OCI-LY1 (cell line): ENCODE results near the gene SNTG2.

Source experiments
- EZH2 ChIP-seq: fragments of 200-600 bp; sonication (generic), shearing (Covaris generic); IDR thresholded peaks from 2 replicates; pipeline ENCODE4 v1.8.0; 2017; ENCODE audit warnings: borderline replicate concordance, mixed run types, mild to moderate bottlenecking, antibody characterized with exemption, low read length, moderate library complexity, mixed read lengths
- TF ChIP-seq, protein P1 (sequence below): fragments of 200-600 bp; sonication (generic), shearing (Covaris generic); IDR thresholded peaks from 2 replicates; pipeline ENCODE4 v1.5.1; 2017; ENCODE audit warnings: mild to moderate bottlenecking, antibody characterized with exemption, low read length, moderate library complexity, mixed read lengths

- TF ChIP-seq, protein P1, sequence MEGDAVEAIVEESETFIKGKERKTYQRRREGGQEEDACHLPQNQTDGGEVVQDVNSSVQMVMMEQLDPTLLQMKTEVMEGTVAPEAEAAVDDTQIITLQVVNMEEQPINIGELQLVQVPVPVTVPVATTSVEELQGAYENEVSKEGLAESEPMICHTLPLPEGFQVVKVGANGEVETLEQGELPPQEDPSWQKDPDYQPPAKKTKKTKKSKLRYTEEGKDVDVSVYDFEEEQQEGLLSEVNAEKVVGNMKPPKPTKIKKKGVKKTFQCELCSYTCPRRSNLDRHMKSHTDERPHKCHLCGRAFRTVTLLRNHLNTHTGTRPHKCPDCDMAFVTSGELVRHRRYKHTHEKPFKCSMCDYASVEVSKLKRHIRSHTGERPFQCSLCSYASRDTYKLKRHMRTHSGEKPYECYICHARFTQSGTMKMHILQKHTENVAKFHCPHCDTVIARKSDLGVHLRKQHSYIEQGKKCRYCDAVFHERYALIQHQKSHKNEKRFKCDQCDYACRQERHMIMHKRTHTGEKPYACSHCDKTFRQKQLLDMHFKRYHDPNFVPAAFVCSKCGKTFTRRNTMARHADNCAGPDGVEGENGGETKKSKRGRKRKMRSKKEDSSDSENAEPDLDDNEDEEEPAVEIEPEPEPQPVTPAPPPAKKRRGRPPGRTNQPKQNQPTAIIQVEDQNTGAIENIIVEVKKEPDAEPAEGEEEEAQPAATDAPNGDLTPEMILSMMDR, result no peak
- no peak for TF ChIP-seq EZH2
Measured at GRCh38 chr2:1169291-1169949, 218.8 kb downstream of the SNTG2 start.
